HG03159 (cell line): ENCODE measurements around the gene TRIM58.

Source experiments
- ATAC-seq: cut with Tn5 transposase; IDR thresholded peaks from one replicate; pipeline ENCODE4 v1.9.1; 2021; ENCODE audit warnings: mild to moderate bottlenecking, moderate library complexity; ENCODE audit not compliant: unreplicated experiment

Gene TRIM58

GRCh38 chr1:247883346-247883745 lies 26.4 kb downstream of the TRIM58 start:
- ATAC-seq = no peak

- ATAC-seq = no peak
Observed at GRCh38 chr1:247884797-247885413, 27.9 kb downstream of the TRIM58 start.

- ATAC-seq = no peak
Observed at GRCh38 chr1:247895163-247895637, 38.2 kb downstream of the TRIM58 start, which contains the start of gene OR2W3. OR2W3 (plus strand) TSS chr1:247895587; CDS start chr1:247895587, 0 bp downstream.

- ATAC-seq = no peak
Observed at GRCh38 chr1:247895976-247896375, 39.0 kb downstream of the TRIM58 start.

- ATAC-seq = no peak
Observed at GRCh38 chr1:247904122-247904521, 47.1 kb downstream of the TRIM58 start.

GRCh38 chr1:247905181-247905580 lies 48.2 kb downstream of the TRIM58 start:
- ATAC-seq = no peak

GRCh38 chr1:247905910-247906503 lies 49.0 kb downstream of the TRIM58 start:
- no peak for ATAC-seq

- ATAC-seq = peak; percentile 46
Observed at GRCh38 chr1:247906504-247907047, 49.6 kb downstream of the TRIM58 start.

GRCh38 chr1:247908766-247909165 lies 51.8 kb downstream of the TRIM58 start:
- ATAC-seq = no peak

GRCh38 chr1:247913786-247914185 lies 56.8 kb downstream of the TRIM58 start:
- ATAC-seq = no peak

GRCh38 chr1:247914941-247915662 lies 58.1 kb downstream of the TRIM58 start:
- ATAC-seq = no peak

- no peak for ATAC-seq
Observed at GRCh38 chr1:247919952-247920351, 63.0 kb downstream of the TRIM58 start, which contains the start of gene OR2T8. OR2T8 (plus strand) TSS chr1:247920252; CDS start chr1:247921018, 766 bp downstream.

GRCh38 chr1:247923941-247924340 lies 67.0 kb downstream of the TRIM58 start:
- no peak for ATAC-seq

GRCh38 chr1:247924868-247925267 lies 67.9 kb downstream of the TRIM58 start, which contains the start of gene OR2AJ1:
OR2AJ1 (plus strand) TSS chr1:247924889; CDS start chr1:247933769, 8,880 bp downstream.
- ATAC-seq = no peak
